Heart left ventricle (tissue), 16 donors: ENCODE data around the gene SCN3B. TPM values are rescaled to one million over a fixed set of nuclear protein-coding genes. Genes with fewer than 3 reads are reported as not detected.
A peak's percentile ranks its signal among the peaks of the same experiment; 100 is the strongest.

Experiments
- ATAC-seq, 4 donors: fragments of 200-7000 bp; cut with Tn5 transposase; one replicate each; pipeline ENCODE4 v1.9.1; 2020 to 2022; ENCODE audit warnings: moderate library complexity in 4 of 4, mild to moderate bottlenecking in 3 of 4, moderate number of reproducible peaks in 1 of 4
- DNase-seq, 5 donors: peaks; one replicate each; pipeline ENCODE4 v3.0.0-alpha.2; 2020
- H3K27ac ChIP-seq, 12 donors: fragments of 200-600 bp; sonication (generic) in 4 of 12; one replicate each; pipeline versions ENCODE4 v1.5.0 to v1.8.0; 2016 to 2022; ENCODE audit warnings: mild to moderate bottlenecking in 2 of 12
- H3K27me3 ChIP-seq, 9 donors: fragments of 200-600 bp; sonication (generic) in 2 of 9; one replicate each; pipeline versions ENCODE4 v1.5.1 to v1.8.0; 2016 to 2022; ENCODE audit warnings: mild to moderate bottlenecking in 3 of 9
- H3K36me3 ChIP-seq, 9 donors: fragments of 200-600 bp; sonication (generic) in 2 of 9; one replicate each; pipeline versions ENCODE4 v1.5.0 to v1.8.0; 2018 to 2022; ENCODE audit warnings: mild to moderate bottlenecking in 2 of 9
- H3K4me1 ChIP-seq, 12 donors: fragments of 200-600 bp; sonication (generic) in 4 of 12; one replicate each; pipeline versions ENCODE4 v1.5.0 to v1.8.0; 2016 to 2022; ENCODE audit warnings: mild to moderate bottlenecking in 3 of 12
- H3K4me3 ChIP-seq, 12 donors: fragments of 200-600 bp; sonication (generic) in 4 of 12; one replicate each; pipeline versions ENCODE4 v1.5.0 to v1.8.0; 2017 to 2022; ENCODE audit warnings: mild to moderate bottlenecking in 9 of 12, moderate library complexity in 4 of 12
- H3K9me3 ChIP-seq, 12 donors: fragments of 200-600 bp; sonication (generic) in 4 of 12; one replicate each; pipeline versions ENCODE4 v1.5.0 to v1.8.0; 2016 to 2022; ENCODE audit warnings: mild to moderate bottlenecking in 1 of 12
- POLR2A ChIP-seq, 2 donors: fragments of 450-650 bp; IDR thresholded peaks; one replicate each; pipeline ENCODE4 v1.6.1; 2017; ENCODE audit warnings: antibody characterized with exemption in 2 of 2, mild to moderate bottlenecking in 2 of 2, moderate library complexity in 2 of 2
- WGBS, 4 donors: extraction: QIAGEN DNeasy Blood & Tissue Kit in 2 of 4; methylation state at CpG; one replicate each; pipeline versions ENCODE4 v1.1.5 to v1.1.7; 2013 to 2018; 5-methylcytosine and 5-hydroxymethylcytosine counted together
- intact Hi-C, 10 donors: fragments of 100-400 bp; cut with DNase I; formaldehyde crosslinking; loops; one replicate each; pipeline versions ENCODE4 v1.11.1 to v1.14.2; 2022
- polyA plus RNA-seq, 2 donors: library from polyadenylated mRNA; stranded (reverse); fragments of 200-250 nt; gene quantifications; one replicate each; pipeline ENCODE4 v1.2.3, GENCODE V29; 2013
- total RNA-seq, 9 donors: library from RNA; depleted of rRNA in 2 of 9; stranded (reverse); fragments of >200 nt in 2 of 9; fragmentation: NEBNext Ultra II Directional in 3 of 9; extraction: Animal tissue kit (Norgen Biotek cat#: 25700) in 3 of 9; gene quantifications; one replicate each; pipeline versions ENCODE4 v1.1.0 to v1.2.4, GENCODE V29; 2016 to 2023
- TF ChIP-seq, protein P1 (sequence below), 12 donors: fragments of 200-600 bp; sonication (generic) in 4 of 12; IDR thresholded peaks; one replicate each; pipeline versions ENCODE4 v1.5.0 to v1.8.0; 2018 to 2022; ENCODE audit warnings: antibody characterized with exemption in 12 of 12, mild to moderate bottlenecking in 5 of 12
- donor health status: ischemic (EF 13 %, LVEDD 7.1; RV severe dilation, severe dysfunction).
- donor health status: healthy with polysubstance abuse.
- donor health status: DM: no; HTN: yes; CAD: no.
- donor health status: DM: no; HTN: no; CAD: no.
- donor health status: ischemic (EF 25% LVEDD 6.9; RV normal size, moderate dysfunction).
- donor health status: ischemic (EF 25% LVEDD 5.7; RV mildly dilated, moderate dysfunction).
- donor health status: healthy.
- donor health status: DM: yes; HTN: yes; CAD: no.
- donor health status: ischemic (EF 35%, LVEDD 5.7; RV mildly dilated, moderate dysfunction).
- donor health status: nonischemic (EF 11% LVEDD 7.7; RV severe dilation, severe dysfunction).
- donor health status: DM: yes; HTN: yes; CAD: no.
- donor health status: PGD.
- donor health status: ischemic (EF 29% LVEDD 5.4; RV normal size, mild dysfunction).
- donor health status: nonischemic (EF 23%, LVEDD 6.1; RV moderate dilation, normal function).

Gene SCN3B
- total and polyA plus RNA-seq, 11 donors, result 0.63 to 3.8 (median 0.91) TPM

DNA sequence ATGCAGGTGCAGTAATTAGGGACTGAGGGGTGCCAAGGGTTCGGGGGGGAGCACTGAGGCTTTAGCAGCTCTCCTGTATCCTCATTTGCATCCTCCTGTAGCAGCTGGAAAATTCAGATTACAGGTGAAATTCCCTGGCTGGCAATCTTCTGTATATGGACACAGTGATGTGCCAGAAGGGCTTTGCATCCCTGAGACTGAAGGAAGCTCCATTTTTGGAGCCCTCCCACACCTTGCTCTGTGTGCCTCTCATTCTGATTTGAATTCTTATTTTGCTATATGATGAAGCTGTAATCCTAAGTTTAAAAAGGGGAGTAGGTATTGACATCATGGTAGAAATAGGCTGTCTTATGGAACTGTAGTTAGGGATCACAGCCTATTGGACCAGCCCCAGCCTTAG is 46.6 kb downstream of the SCN3B start:
- no peaks in the 10 kb centered on the region for H3K27me3 ChIP-seq
- TF ChIP-seq, protein P1, sequence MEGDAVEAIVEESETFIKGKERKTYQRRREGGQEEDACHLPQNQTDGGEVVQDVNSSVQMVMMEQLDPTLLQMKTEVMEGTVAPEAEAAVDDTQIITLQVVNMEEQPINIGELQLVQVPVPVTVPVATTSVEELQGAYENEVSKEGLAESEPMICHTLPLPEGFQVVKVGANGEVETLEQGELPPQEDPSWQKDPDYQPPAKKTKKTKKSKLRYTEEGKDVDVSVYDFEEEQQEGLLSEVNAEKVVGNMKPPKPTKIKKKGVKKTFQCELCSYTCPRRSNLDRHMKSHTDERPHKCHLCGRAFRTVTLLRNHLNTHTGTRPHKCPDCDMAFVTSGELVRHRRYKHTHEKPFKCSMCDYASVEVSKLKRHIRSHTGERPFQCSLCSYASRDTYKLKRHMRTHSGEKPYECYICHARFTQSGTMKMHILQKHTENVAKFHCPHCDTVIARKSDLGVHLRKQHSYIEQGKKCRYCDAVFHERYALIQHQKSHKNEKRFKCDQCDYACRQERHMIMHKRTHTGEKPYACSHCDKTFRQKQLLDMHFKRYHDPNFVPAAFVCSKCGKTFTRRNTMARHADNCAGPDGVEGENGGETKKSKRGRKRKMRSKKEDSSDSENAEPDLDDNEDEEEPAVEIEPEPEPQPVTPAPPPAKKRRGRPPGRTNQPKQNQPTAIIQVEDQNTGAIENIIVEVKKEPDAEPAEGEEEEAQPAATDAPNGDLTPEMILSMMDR (IDR thresholded peaks at IDR 0.05), result no peak
- no peak for TF ChIP-seq POLR2A (IDR thresholded peaks at IDR 0.05)
- peaks cover 0 to 23% (median 0%) of the 10 kb centered on the region in 12 donors for H3K4me1 ChIP-seq
- H3K27ac ChIP-seq, result no peak overlapping the region
- no peak overlapping the region for H3K4me3 ChIP-seq
- H3K36me3 ChIP-seq, result peaks cover 0 to 64% (median 37%) of the 10 kb centered on the region in 9 donors
- DNase-seq (no peak), ATAC-seq (no peak)
- intact Hi-C loops, result no loop called here
- WGBS, 4 donors, result 71 to 90% (median 87%) methylated on average over 1 of the region's 1 CpG
- H3K9me3 ChIP-seq, result no peaks in the 10 kb centered on the region

DNA sequence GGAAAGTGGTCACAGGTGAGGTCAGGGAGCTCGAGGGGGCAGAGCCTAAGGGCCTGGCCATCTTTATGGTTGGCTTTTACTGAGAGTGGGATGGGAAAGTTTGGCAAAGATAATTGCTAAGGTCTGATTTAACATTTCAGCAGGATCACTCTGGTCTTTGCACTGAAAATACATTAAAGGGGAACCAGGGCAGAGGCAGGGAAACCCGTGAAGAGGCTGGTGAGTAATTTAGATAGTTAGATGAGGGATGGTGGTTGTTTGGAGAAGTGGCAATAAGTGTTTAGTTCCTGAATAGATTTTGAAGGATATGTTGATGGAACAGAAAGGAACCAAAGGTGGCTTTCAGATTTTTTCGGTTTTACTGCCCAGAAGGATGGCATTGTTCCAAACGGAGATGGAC is 50.8 kb downstream of the SCN3B start:
- no peak for DNase-seq
- 85 to 92% (median 87%) methylated on average over 4 of the region's 4 CpGs for WGBS, 4 donors
- TF ChIP-seq, protein P1 (IDR thresholded peaks at IDR 0.05), result no peak
- no peak for TF ChIP-seq POLR2A (IDR thresholded peaks at IDR 0.05)
- Histone ChIP-seq H3K4me1 (peaks cover 0 to 22% (median 0%) of the 10 kb centered on the region in 12 donors), H3K27ac (no peak overlapping the region), H3K27me3 (no peaks in the 10 kb centered on the region), H3K9me3 (no peaks in the 10 kb centered on the region), H3K36me3 (peaks cover 0 to 69% (median 40%) of the 10 kb centered on the region in 9 donors), H3K4me3 (no peak overlapping the region)
- intact Hi-C loops, result no loop called here
- no peak for ATAC-seq

DNA sequence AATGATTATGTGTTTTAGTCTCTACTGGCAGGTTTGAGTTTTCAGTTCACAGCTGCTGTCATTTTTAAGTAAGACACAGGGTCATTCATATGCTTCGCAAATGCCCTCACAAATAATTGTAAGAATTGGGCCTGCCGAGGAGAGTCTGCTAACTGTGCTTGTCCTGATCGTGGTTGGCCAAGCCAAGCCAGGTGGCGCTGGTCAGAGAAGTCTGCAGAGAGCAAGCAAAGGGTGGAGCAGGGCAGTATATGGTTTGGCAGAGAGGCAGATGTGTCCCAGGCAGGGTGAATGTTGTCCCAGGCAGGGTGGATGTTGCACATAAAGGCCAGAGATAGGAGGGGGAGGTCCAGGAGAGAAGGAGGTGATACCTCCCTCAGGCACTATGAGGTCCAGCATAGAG is 52.7 kb downstream of the SCN3B start:
- peaks cover 0 to 55% (median 31%) of the 10 kb centered on the region in 9 donors for H3K36me3 ChIP-seq
- ATAC-seq, result peak in 1 of 4 donors; percentile 20

DNA sequence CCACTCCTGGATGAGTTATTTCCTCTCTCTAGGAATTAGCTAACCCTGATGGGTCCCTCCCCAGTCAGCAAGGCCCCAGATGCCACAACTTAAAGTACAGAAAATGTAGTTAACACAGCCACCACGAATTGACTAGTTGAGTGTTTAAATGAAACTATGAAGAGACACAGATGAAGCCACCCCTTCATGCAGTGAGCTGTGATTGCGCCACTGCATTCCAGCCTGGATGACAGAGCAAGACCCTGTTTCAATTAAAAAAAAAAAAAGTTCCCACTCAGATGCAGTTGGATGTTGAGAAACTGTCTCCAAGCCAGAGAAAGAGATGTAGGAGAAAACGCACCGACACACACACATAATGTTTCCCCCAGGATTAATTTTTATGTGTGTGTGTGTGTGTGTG is 53.3 kb downstream of the SCN3B start:
- Histone ChIP-seq H3K4me3 (no peak overlapping the region), H3K27ac (no peak overlapping the region), H3K9me3 (no peaks in the 10 kb centered on the region), H3K27me3 (no peaks in the 10 kb centered on the region), H3K4me1 (peaks cover 0 to 16% (median 0%) of the 10 kb centered on the region in 12 donors), H3K36me3 (peaks cover 0 to 49% (median 27%) of the 10 kb centered on the region in 9 donors)
- intact Hi-C loops, result no loop called here
- TF ChIP-seq, protein P1 (IDR thresholded peaks at IDR 0.05), result no peak
- TF ChIP-seq POLR2A (IDR thresholded peaks at IDR 0.05), result no peak
- DNase-seq (no peak), ATAC-seq (no peak)
- WGBS, 4 donors, result 82 to 93% (median 88%) methylated on average over 4 of the region's 4 CpGs

More for the DNA sequence above, 52.7 kb downstream of the SCN3B start:
- TF ChIP-seq, protein P1 (IDR thresholded peaks at IDR 0.05), result no peak
- no peak for TF ChIP-seq POLR2A (IDR thresholded peaks at IDR 0.05)
- H3K9me3 ChIP-seq, result no peaks in the 10 kb centered on the region
- no peak overlapping the region for H3K4me3 ChIP-seq
- peaks cover 0 to 16% (median 0%) of the 10 kb centered on the region in 12 donors for H3K4me1 ChIP-seq
- WGBS, 4 donors, result 81 to 93% (median 89%) methylated on average over 4 of the region's 4 CpGs
- intact Hi-C loops, result no loop called here
- no peak for DNase-seq
- no peak overlapping the region for H3K27ac ChIP-seq
- H3K27me3 ChIP-seq, result no peaks in the 10 kb centered on the region
